Measurements from ENCODE around the gene SERF2. TPM values are rescaled to one million over a fixed set of nuclear protein-coding genes. Genes with fewer than 3 reads are reported as not detected.
"Not testable (repeated sequence)": the region's sequence is repeated elsewhere in the genome, so short reads cannot be mapped to it uniquely, and the experiment has no call there.

SERF2 gene
- polyA plus RNA-seq (2013, experiment 1 of 2), result 2,625 TPM
- polyA plus RNA-seq (2013, experiment 2 of 2), result 2,565 TPM

GRCh38 chr15:43791993-43792760 is at the start of gene SERF2:
TSS of gene SERF2 (plus strand) at chr15:43792320. CDS start at chr15:43792377, 57 bp downstream.
- H2AK5ac ChIP-seq (ENCODE audit: low read length, severe bottlenecking), result peak within 1 kb of the TSS; percentile 69
- peak within 1 kb of the TSS in 1 of 2 experiments; percentile 60 for H2BK12ac ChIP-seq (ENCODE audit: low read length in 2 of 2)
- peak within 1 kb of the TSS; percentile 75 for H2BK5ac ChIP-seq (ENCODE audit: low read depth, low read length, poor library complexity, severe bottlenecking)
- H3K14ac ChIP-seq (ENCODE audit: low read length in 2 of 2), result peak within 1 kb of the TSS; percentile 44 to 98
- H2BK120ac ChIP-seq (ENCODE audit: low read depth, low read length), result peak within 1 kb of the TSS; percentile 97
- H4K8ac ChIP-seq (ENCODE audit: low read length), result peak within 1 kb of the TSS; percentile 90
- peak within 1 kb of the TSS; percentile 61 for H2BK15ac ChIP-seq (ENCODE audit: low read depth, poor library complexity, severe bottlenecking)
- peak; percentile 99 for DNase-seq
- H3K23ac ChIP-seq (ENCODE audit: low read length in 2 of 2), result peak within 1 kb of the TSS; percentile 54 to 81
- peak within 1 kb of the TSS; percentile 84 to 96 for H3K4me3 ChIP-seq (ENCODE audit: insufficient read depth in 1 of 2, low read depth in 1 of 2, low read length in 2 of 2)
- peaks cover 29 to 42% of the 10 kb centered on the region in 2 experiments for H3K36me3 ChIP-seq (ENCODE audit: control insufficient read depth in 1 of 2, insufficient read depth in 2 of 2, low read depth in 1 of 2, low read length in 2 of 2)
- H3K27me3 ChIP-seq (ENCODE audit: control insufficient read depth in 1 of 2, insufficient read depth in 1 of 2, low read length in 2 of 2), result no peaks in the 10 kb centered on the region
- peak within 1 kb of the TSS; percentile 99 for H3K18ac ChIP-seq (ENCODE audit: low read depth in 1 of 2, low read length in 2 of 2)
- H4K91ac ChIP-seq (ENCODE audit: low read length), result peak within 1 kb of the TSS; percentile 95
- H3K27ac ChIP-seq (ENCODE audit: low read length, poor library complexity, severe bottlenecking), result peak within 1 kb of the TSS; percentile 92
- peaks cover 8% of the 10 kb centered on the region for H3K79me1 ChIP-seq (replicated peaks; ENCODE audit: low read length, poor library complexity, severe bottlenecking)
- peaks cover 20% of the 10 kb centered on the region for H3K4me1 ChIP-seq (ENCODE audit: control insufficient read depth, insufficient read depth, low read depth, low read length)
- H2AFZ ChIP-seq (ENCODE audit: low read depth, low read length), result no peak within 1 kb of the TSS
- H3K4me2 ChIP-seq (ENCODE audit: low read length, poor library complexity, severe bottlenecking), result peak within 1 kb of the TSS; percentile 72
- peak within 1 kb of the TSS; percentile 96 to 98 for H3K4ac ChIP-seq (ENCODE audit: low read depth in 1 of 2, low read length in 2 of 2)
- peak within 1 kb of the TSS; percentile 100 for H3K9ac ChIP-seq (ENCODE audit: low read length)
- WGBS, result under 1% methylated on average over 66 of the region's 66 CpGs
- no peaks in the 10 kb centered on the region for H3K9me3 ChIP-seq (ENCODE audit: control insufficient read depth, low read length)

- peak within 1 kb of the TSS; percentile 92 for H3K9ac ChIP-seq (ENCODE audit: low read length)
- peak within 1 kb of the TSS in 1 of 2 experiments; percentile 57 for H3K23ac ChIP-seq (ENCODE audit: low read length in 2 of 2)
- not testable (repeated sequence) for H3K27me3 ChIP-seq (ENCODE audit: control insufficient read depth in 1 of 2, insufficient read depth in 1 of 2, low read length in 2 of 2); H3K79me1 ChIP-seq (replicated peaks; ENCODE audit: low read length, poor library complexity, severe bottlenecking); H3K9me3 ChIP-seq (ENCODE audit: control insufficient read depth, low read length); H2BK5ac ChIP-seq (ENCODE audit: low read depth, low read length, poor library complexity, severe bottlenecking); H2AK5ac ChIP-seq (ENCODE audit: low read length, severe bottlenecking); H2BK12ac ChIP-seq (ENCODE audit: low read length in 2 of 2); H3K36me3 ChIP-seq (ENCODE audit: control insufficient read depth in 1 of 2, insufficient read depth in 2 of 2, low read depth in 1 of 2, low read length in 2 of 2)
- peak within 1 kb of the TSS; percentile 73 for H2BK120ac ChIP-seq (ENCODE audit: low read depth, low read length)
- peak within 1 kb of the TSS; percentile 74 for H3K27ac ChIP-seq (ENCODE audit: low read length, poor library complexity, severe bottlenecking)
- H3K14ac ChIP-seq (ENCODE audit: low read length in 2 of 2), result peak within 1 kb of the TSS; percentile 61 to 74
- peak within 1 kb of the TSS; percentile 97 for H2BK15ac ChIP-seq (ENCODE audit: low read depth, poor library complexity, severe bottlenecking)
- peak within 1 kb of the TSS; percentile 90 for H4K8ac ChIP-seq (ENCODE audit: low read length)
- H3K4me2 ChIP-seq (ENCODE audit: low read length, poor library complexity, severe bottlenecking), result peak within 1 kb of the TSS; percentile 80
- WGBS, result under 1% methylated on average over 83 of the region's 84 CpGs
- peak within 1 kb of the TSS; percentile 89 for H4K91ac ChIP-seq (ENCODE audit: low read length)
- peak within 1 kb of the TSS; percentile 67 for H2AFZ ChIP-seq (ENCODE audit: low read depth, low read length)
- H3K4me3 ChIP-seq (ENCODE audit: insufficient read depth in 1 of 2, low read depth in 1 of 2, low read length in 2 of 2), result peak within 1 kb of the TSS; percentile 85 to 89
- peaks cover 11% of the 10 kb centered on the region for H3K4me1 ChIP-seq (ENCODE audit: control insufficient read depth, insufficient read depth, low read depth, low read length)
- peak within 1 kb of the TSS; percentile 88 to 91 for H3K18ac ChIP-seq (ENCODE audit: low read depth in 1 of 2, low read length in 2 of 2)
- H3K4ac ChIP-seq (ENCODE audit: low read depth in 1 of 2, low read length in 2 of 2), result peak within 1 kb of the TSS; percentile 79 to 94
- DNase-seq, result peak; percentile 90
Measured at GRCh38 chr15:43746245-43746902, 45.7 kb upstream of the SERF2 start, which contains the start of gene PDIA3. TSS of gene PDIA3 (plus strand) at chr15:43746438. CDS start at chr15:43746540, 102 bp downstream.

GRCh38 chr15:43746903-43747309 is 45.2 kb upstream of the SERF2 start:
- not testable (repeated sequence) for H3K36me3 ChIP-seq (ENCODE audit: control insufficient read depth in 1 of 2, insufficient read depth in 2 of 2, low read depth in 1 of 2, low read length in 2 of 2); H2BK5ac ChIP-seq (ENCODE audit: low read depth, low read length, poor library complexity, severe bottlenecking); H2BK15ac ChIP-seq (ENCODE audit: low read depth, poor library complexity, severe bottlenecking); H2AK5ac ChIP-seq (ENCODE audit: low read length, severe bottlenecking); H3K23ac ChIP-seq (ENCODE audit: low read length in 2 of 2); H4K8ac ChIP-seq (ENCODE audit: low read length); H3K27me3 ChIP-seq (ENCODE audit: control insufficient read depth in 1 of 2, insufficient read depth in 1 of 2, low read length in 2 of 2); H3K79me1 ChIP-seq (replicated peaks; ENCODE audit: low read length, poor library complexity, severe bottlenecking); H4K91ac ChIP-seq (ENCODE audit: low read length); H3K9me3 ChIP-seq (ENCODE audit: control insufficient read depth, low read length); H2AFZ ChIP-seq (ENCODE audit: low read depth, low read length); H2BK12ac ChIP-seq (ENCODE audit: low read length in 2 of 2)
- peak overlapping the region; percentile 92 for H3K9ac ChIP-seq (ENCODE audit: low read length)
- peak; percentile 66 for DNase-seq
- H3K27ac ChIP-seq (ENCODE audit: low read length, poor library complexity, severe bottlenecking), result peak overlapping the region; percentile 74
- peak overlapping the region in 1 of 2 experiments; percentile 61 for H3K14ac ChIP-seq (ENCODE audit: low read length in 2 of 2)
- peak overlapping the region; percentile 85 to 89 for H3K4me3 ChIP-seq (ENCODE audit: insufficient read depth in 1 of 2, low read depth in 1 of 2, low read length in 2 of 2)
- peak overlapping the region in 1 of 2 experiments; percentile 94 for H3K4ac ChIP-seq (ENCODE audit: low read depth in 1 of 2, low read length in 2 of 2)
- peak overlapping the region; percentile 61 for H3K4me2 ChIP-seq (ENCODE audit: low read length, poor library complexity, severe bottlenecking)
- peak overlapping the region; percentile 73 for H2BK120ac ChIP-seq (ENCODE audit: low read depth, low read length)
- H3K18ac ChIP-seq (ENCODE audit: low read depth in 1 of 2, low read length in 2 of 2), result peak overlapping the region; percentile 16 to 91
- WGBS, result 1% methylated on average over 11 of the region's 12 CpGs
- H3K4me1 ChIP-seq (ENCODE audit: control insufficient read depth, insufficient read depth, low read depth, low read length), result peaks cover 11% of the 10 kb centered on the region

- H4K8ac ChIP-seq (ENCODE audit: low read length), result no peak overlapping the region
- H3K27me3 ChIP-seq (ENCODE audit: control insufficient read depth in 1 of 2, insufficient read depth in 1 of 2, low read length in 2 of 2), result no peaks in the 10 kb centered on the region
- WGBS, result 83% methylated on average over 1 of the region's 3 CpGs
- H3K9me3 ChIP-seq (ENCODE audit: control insufficient read depth, low read length), result no peaks in the 10 kb centered on the region
- H3K14ac ChIP-seq (ENCODE audit: low read length in 2 of 2), result no peak overlapping the region
- peaks cover 2% of the 10 kb centered on the region for H3K79me1 ChIP-seq (replicated peaks; ENCODE audit: low read length, poor library complexity, severe bottlenecking)
- H3K27ac ChIP-seq (ENCODE audit: low read length, poor library complexity, severe bottlenecking), result no peak overlapping the region
- no peak overlapping the region for H3K23ac ChIP-seq (ENCODE audit: low read length in 2 of 2)
- H3K18ac ChIP-seq (ENCODE audit: low read depth in 1 of 2, low read length in 2 of 2), result no peak overlapping the region
- H2BK5ac ChIP-seq (ENCODE audit: low read depth, low read length, poor library complexity, severe bottlenecking), result no peak overlapping the region
- DNase-seq, result peak; percentile 12
- H4K91ac ChIP-seq (ENCODE audit: low read length), result no peak overlapping the region
- H2AFZ ChIP-seq (ENCODE audit: low read depth, low read length), result no peak overlapping the region
- peak overlapping the region in 1 of 2 experiments; percentile 89 for H3K4me3 ChIP-seq (ENCODE audit: insufficient read depth in 1 of 2, low read depth in 1 of 2, low read length in 2 of 2)
- H2BK15ac ChIP-seq (ENCODE audit: low read depth, poor library complexity, severe bottlenecking), result no peak overlapping the region
- H2BK120ac ChIP-seq (ENCODE audit: low read depth, low read length), result no peak overlapping the region
- H3K36me3 ChIP-seq (ENCODE audit: control insufficient read depth in 1 of 2, insufficient read depth in 2 of 2, low read depth in 1 of 2, low read length in 2 of 2), result peaks cover 0 to 17% of the 10 kb centered on the region in 2 experiments
- H2BK12ac ChIP-seq (ENCODE audit: low read length in 2 of 2), result no peak overlapping the region
- H2AK5ac ChIP-seq (ENCODE audit: low read length, severe bottlenecking), result no peak overlapping the region
- H3K4ac ChIP-seq (ENCODE audit: low read depth in 1 of 2, low read length in 2 of 2), result no peak overlapping the region
- peak overlapping the region; percentile 92 for H3K9ac ChIP-seq (ENCODE audit: low read length)
- peaks cover 11% of the 10 kb centered on the region for H3K4me1 ChIP-seq (ENCODE audit: control insufficient read depth, insufficient read depth, low read depth, low read length)
- peak overlapping the region; percentile 43 for H3K4me2 ChIP-seq (ENCODE audit: low read length, poor library complexity, severe bottlenecking)
Measured at GRCh38 chr15:43748376-43748775, 43.7 kb upstream of the SERF2 start.
